Lower leg skin (tissue), 3 donors: ENCODE data around the gene MCTP1.

ENCODE experiments used
- CTCF ChIP-seq, 3 donors: fragments of 450-650 bp; IDR thresholded peaks; one replicate each; pipeline ENCODE4 v1.5.1; 2016; ENCODE audit warnings: antibody characterized with exemption in 3 of 3, mild to moderate bottlenecking in 3 of 3, moderate library complexity in 2 of 3
- POLR2A ChIP-seq, 2 donors: fragments of 450-650 bp; IDR thresholded peaks; one replicate each; pipeline ENCODE4 v1.6.1; 2016 to 2017; ENCODE audit warnings: antibody characterized with exemption in 2 of 2, mild to moderate bottlenecking in 1 of 2, moderate library complexity in 1 of 2

- TF ChIP-seq CTCF (IDR thresholded peaks at IDR 0.05) (no peak), POLR2A (IDR thresholded peaks at IDR 0.05) (no peak)
These were observed 93.6 kb downstream of the MCTP1 start for GRCh38 chr5:95191330-95191729.
